Mucosa of descending colon (tissue), 3 donors: ENCODE data around the gene CHP1. TPM values are rescaled to one million over a fixed set of nuclear protein-coding genes. Genes with fewer than 3 reads are reported as not detected.
"Not testable (repeated sequence)": the region's sequence is repeated elsewhere in the genome, so short reads cannot be mapped to it uniquely, and the experiment has no call there.

Source experiments
- ATAC-seq: fragments of 200-7000 bp; cut with Tn5 transposase; one replicate; pipeline ENCODE4 v1.9.1; 2020; ENCODE audit warnings: mild to moderate bottlenecking, moderate library complexity
- DNase-seq, 3 donors: peaks; one replicate each; pipeline ENCODE4 v3.0.0-alpha.2; 2020
- H3K36me3 ChIP-seq: fragments of 200-600 bp; one replicate; pipeline ENCODE4 v1.8.0; 2021; ENCODE audit warnings: low read depth, mild to moderate bottlenecking
- H3K4me1 ChIP-seq: fragments of 200-600 bp; one replicate; pipeline ENCODE4 v1.8.0; 2021; ENCODE audit warnings: low read depth, mild to moderate bottlenecking
- H3K4me3 ChIP-seq: fragments of 200-600 bp; one replicate; pipeline ENCODE4 v1.8.0; 2021; ENCODE audit warnings: mild to moderate bottlenecking
- H3K9me3 ChIP-seq: fragments of 200-600 bp; one replicate; pipeline ENCODE4 v1.8.0; 2021; ENCODE audit warnings: mild to moderate bottlenecking
- CTCF ChIP-seq: fragments of 200-600 bp; IDR thresholded peaks from one replicate; pipeline ENCODE4 v1.8.0; 2022; ENCODE audit warnings: antibody characterized with exemption, mild to moderate bottlenecking
- intact Hi-C, 2 donors: fragments of 100-400 bp; cut with DNase I in 1 of 2; cut with micrococcal nuclease in 1 of 2; formaldehyde crosslinking; loops; one replicate each; pipeline versions ENCODE4 v1.11.0 to v1.11.1; 2022; cut with DNase I, micrococcal nuclease
- total RNA-seq, 3 donors: library from RNA; stranded (reverse); fragmentation: NEBNext Ultra II Directional in 2 of 3; extraction: Animal tissue kit (Norgen Biotek cat#: 25700) in 2 of 3; gene quantifications; one replicate each; pipeline versions ENCODE4 v1.2.1 to v1.2.4, GENCODE V29; 2021 to 2023
- donor health status: DM: no; HTN: no; CAD: no; lungs with moderate emphysema.
- donor health status: DM: no; HTN: no; CAD: no.
- donor health status: DM: no; HTN: yes; CAD: no.

Gene CHP1
- total RNA-seq, 3 donors from 2014 or later = 233 to 461 (median 354) TPM

- ATAC-seq = peak; percentile 93
- intact Hi-C loops = no loop called here
- H3K4me1 ChIP-seq = peaks cover 20% of the 10 kb centered on the region
These were observed 27.8 kb downstream of the CHP1 start for GRCh38 chr15:41258750-41259471.

DNA sequence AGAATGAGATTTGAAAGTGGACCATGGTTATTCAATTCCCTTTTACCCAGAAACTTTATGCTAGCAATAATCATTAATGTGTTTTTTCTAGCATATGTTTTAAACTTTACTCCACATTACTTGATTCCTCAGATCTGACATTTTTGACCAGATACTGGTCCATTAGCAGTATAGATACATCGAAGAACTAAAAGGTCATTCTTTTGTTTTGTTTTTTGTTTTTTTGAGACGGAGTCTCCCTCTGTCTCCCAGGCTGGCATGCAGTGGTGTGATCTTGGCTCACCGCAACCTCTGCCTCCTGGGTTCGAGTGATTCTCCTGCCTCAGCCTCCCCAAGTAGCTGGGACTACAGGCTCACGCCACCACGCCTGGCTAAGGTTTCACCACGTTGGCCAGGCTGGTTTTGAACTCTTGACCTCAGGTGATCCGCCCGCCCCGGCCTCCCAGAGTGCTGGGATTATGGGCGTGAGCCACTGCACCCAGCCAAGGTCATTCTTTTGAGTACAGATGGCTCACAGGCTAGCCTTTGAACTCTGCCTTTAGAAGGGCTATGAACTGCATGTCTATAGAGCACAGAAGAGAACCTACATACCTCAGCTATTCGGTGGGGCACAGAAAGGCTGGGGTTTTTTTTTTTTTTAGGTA, 28.6 kb downstream of the CHP1 start:
- H3K9me3 ChIP-seq = no peaks in the 10 kb centered on the region
- peaks cover 20% of the 10 kb centered on the region for H3K4me1 ChIP-seq
- ATAC-seq (peak; percentile 86), DNase-seq (peak; percentile 69 to 81 (median 73))
- intact Hi-C loops = no loop called here
- H3K4me3 ChIP-seq = no peak overlapping the region
- TF ChIP-seq CTCF = no peak
- peaks cover 5% of the 10 kb centered on the region for H3K36me3 ChIP-seq

More at GRCh38 chr15:41258750-41259471, 27.8 kb downstream of the CHP1 start:
- no peak for TF ChIP-seq CTCF
- no peak overlapping the region for H3K4me3 ChIP-seq
- H3K36me3 ChIP-seq = peaks cover 5% of the 10 kb centered on the region
- no peaks in the 10 kb centered on the region for H3K9me3 ChIP-seq
- peak in 1 of 3 donors; percentile 53 for DNase-seq

GRCh38 chr15:41260924-41261323, 29.9 kb downstream of the CHP1 start:
- DNase-seq, intact Hi-C loops, H3K4me3 ChIP-seq, H3K9me3 ChIP-seq, ATAC-seq, H3K36me3 ChIP-seq: not testable (repeated sequence)
- peaks cover 20% of the 10 kb centered on the region for H3K4me1 ChIP-seq

GRCh38 chr15:41262571-41262970, 31.5 kb downstream of the CHP1 start:
- peaks cover 5% of the 10 kb centered on the region for H3K36me3 ChIP-seq
- peaks cover 18% of the 10 kb centered on the region for H3K4me1 ChIP-seq
- DNase-seq = no peak
- no peak overlapping the region for H3K4me3 ChIP-seq
- intact Hi-C loops = no loop called here
- ATAC-seq = no peak
- no peak for TF ChIP-seq CTCF
- no peaks in the 10 kb centered on the region for H3K9me3 ChIP-seq

GRCh38 chr15:41263891-41264351, 32.9 kb downstream of the CHP1 start:
- H3K4me3 ChIP-seq = no peak overlapping the region
- DNase-seq (no peak), ATAC-seq (no peak)
- peaks cover 5% of the 10 kb centered on the region for H3K36me3 ChIP-seq
- intact Hi-C loops = no loop called here
- H3K4me1 ChIP-seq = peaks cover 5% of the 10 kb centered on the region
- H3K9me3 ChIP-seq = no peaks in the 10 kb centered on the region
- TF ChIP-seq CTCF = no peak

DNA sequence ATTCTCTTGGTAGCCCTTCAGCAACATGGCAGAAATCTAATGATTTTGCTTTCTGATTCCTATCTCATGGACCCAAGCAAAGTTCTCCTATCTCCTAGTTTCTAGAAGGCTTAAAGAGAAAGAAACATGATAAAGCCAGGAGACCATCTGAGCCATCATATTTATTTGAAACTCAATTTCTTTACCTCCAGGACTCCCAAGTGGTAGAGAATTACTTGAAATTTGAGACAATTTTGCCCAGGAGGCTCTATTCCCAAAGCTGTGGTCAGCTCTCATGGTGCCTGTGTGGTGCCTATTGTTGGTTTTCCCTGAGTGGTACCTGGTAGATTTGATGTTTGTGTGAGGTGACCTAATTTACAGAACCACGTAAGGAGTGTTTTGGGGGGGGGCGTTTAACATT, 38.8 kb downstream of the CHP1 start:
- DNase-seq = no peak
- Histone ChIP-seq H3K36me3 (no peaks in the 10 kb centered on the region), H3K9me3 (no peaks in the 10 kb centered on the region), H3K4me1 (no peaks in the 10 kb centered on the region), H3K4me3 (no peak overlapping the region)
- no peak for TF ChIP-seq CTCF
- ATAC-seq = no peak
- intact Hi-C loops = no loop called here
